GM21390 (cell line): ENCODE results near the gene CHST5.
"Not testable (repeated sequence)": the region's sequence is repeated elsewhere in the genome, so short reads cannot be mapped to it uniquely, and the experiment has no call there.

Source experiments
- ATAC-seq: cut with Tn5 transposase; IDR thresholded peaks from one replicate; pipeline ENCODE4 v1.9.1; 2021; ENCODE audit not compliant: unreplicated experiment

The CHST5 gene

GRCh38 chr16:75514296-75514695 is 21.6 kb downstream of the CHST5 start:
- no peak for ATAC-seq

DNA sequence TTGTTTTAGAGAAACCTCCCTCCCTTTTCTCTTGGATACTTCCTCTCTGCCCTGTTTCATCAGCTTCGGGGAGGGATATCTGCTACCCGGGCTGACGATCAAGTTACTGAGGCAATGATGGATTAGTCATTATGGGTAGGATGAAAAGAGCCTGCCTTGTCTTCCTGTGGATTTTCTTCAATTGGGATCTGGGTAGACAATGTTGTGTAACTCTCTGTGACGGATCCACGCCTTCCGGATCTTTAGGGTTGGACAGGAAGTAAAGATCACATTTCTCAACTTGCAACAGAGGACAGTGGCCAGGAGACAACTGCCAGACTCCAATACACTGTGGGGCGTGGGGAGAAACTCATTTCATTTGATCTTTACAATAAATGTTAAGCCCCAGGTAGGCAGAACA is 29.3 kb downstream of the CHST5 start:
- no peak for ATAC-seq

- ATAC-seq, result no peak
These were observed 29.8 kb downstream of the CHST5 start for GRCh38 chr16:75506107-75506506.

- ATAC-seq, result no peak
These were observed 32.1 kb downstream of the CHST5 start for GRCh38 chr16:75503801-75504200.

GRCh38 chr16:75502916-75503605 is 32.8 kb downstream of the CHST5 start:
- no peak for ATAC-seq

GRCh38 chr16:75501820-75502219 is 34.1 kb downstream of the CHST5 start:
- ATAC-seq, result not testable (repeated sequence)

- ATAC-seq, result no peak
These were observed 34.5 kb downstream of the CHST5 start for GRCh38 chr16:75501359-75501758.

GRCh38 chr16:75498605-75499322 is 37.1 kb downstream of the CHST5 start:
- not testable (repeated sequence) for ATAC-seq

GRCh38 chr16:75497558-75497957 is 38.4 kb downstream of the CHST5 start:
- ATAC-seq, result no peak

GRCh38 chr16:75495076-75495674 is 40.7 kb downstream of the CHST5 start, which contains the start of gene CHST6:
Gene CHST6, minus strand, starts transcription at chr16:75495441. Its CDS starts 15,613 bp downstream, at chr16:75479828.
- peak; percentile 64 for ATAC-seq

DNA sequence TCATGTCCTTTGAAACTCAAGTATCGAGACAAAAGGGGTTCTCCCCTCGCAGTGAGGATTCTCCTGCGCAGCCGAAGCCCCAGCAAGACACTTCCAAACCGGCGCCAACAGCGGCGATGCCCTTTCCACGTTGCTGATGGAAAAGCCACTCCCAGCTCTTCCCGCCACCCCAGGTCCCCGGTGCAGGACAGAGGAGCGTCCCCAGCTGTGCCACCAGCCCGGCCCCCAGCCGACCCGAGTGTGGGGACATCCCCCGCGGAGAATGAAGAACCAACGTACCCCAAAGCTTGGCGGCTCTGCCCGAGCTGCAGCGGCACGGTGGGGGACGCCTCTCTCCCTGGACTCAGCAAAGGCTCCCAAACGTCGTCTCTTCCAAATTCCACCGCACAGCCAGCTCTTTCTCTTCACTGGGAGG is 41.2 kb downstream of the CHST5 start:
- ATAC-seq, result no peak

GRCh38 chr16:75494184-75494583 is 41.7 kb downstream of the CHST5 start:
- ATAC-seq, result no peak

DNA sequence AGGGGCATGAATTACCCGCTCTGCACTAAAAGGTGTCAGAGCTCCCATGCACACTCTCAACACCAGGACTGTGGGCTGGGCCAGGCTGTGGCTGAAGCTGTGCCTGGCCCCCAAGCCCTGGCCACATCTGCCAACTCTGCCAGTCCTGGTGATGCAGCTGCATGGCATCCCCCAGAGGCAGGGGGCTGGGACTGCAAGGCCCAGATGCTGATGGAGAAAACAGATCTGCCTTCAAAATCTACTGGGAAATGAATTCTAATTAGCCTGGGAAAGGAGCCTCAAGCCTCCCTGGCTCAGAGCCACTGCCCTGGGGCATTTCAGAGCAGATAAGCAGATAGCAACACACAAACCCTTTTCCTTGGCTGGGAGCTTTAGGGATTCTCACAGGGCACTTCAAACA is 44.0 kb downstream of the CHST5 start:
- no peak for ATAC-seq

- no peak for ATAC-seq
These were observed 47.6 kb downstream of the CHST5 start for GRCh38 chr16:75488322-75488721.

- ATAC-seq, result peak; percentile 73
These were observed 49.1 kb downstream of the CHST5 start for GRCh38 chr16:75486676-75487313.

GRCh38 chr16:75486014-75486675 is 49.8 kb downstream of the CHST5 start:
- ATAC-seq, result no peak

- peak; percentile 40 for ATAC-seq
These were observed 50.5 kb downstream of the CHST5 start for GRCh38 chr16:75485230-75486013.

- no peak for ATAC-seq
These were observed 52.7 kb downstream of the CHST5 start for GRCh38 chr16:75483222-75483621.

GRCh38 chr16:75482434-75483205 is 53.3 kb downstream of the CHST5 start:
- no peak for ATAC-seq
